Measurements from ENCODE around the gene IGDCC3. TPM values are rescaled to one million over a fixed set of nuclear protein-coding genes. Genes with fewer than 3 reads are reported as not detected.

The IGDCC3 gene
- total and polyA plus RNA-seq, 2 donors from 2014 or later = 0.22 to 0.49 TPM

DNA sequence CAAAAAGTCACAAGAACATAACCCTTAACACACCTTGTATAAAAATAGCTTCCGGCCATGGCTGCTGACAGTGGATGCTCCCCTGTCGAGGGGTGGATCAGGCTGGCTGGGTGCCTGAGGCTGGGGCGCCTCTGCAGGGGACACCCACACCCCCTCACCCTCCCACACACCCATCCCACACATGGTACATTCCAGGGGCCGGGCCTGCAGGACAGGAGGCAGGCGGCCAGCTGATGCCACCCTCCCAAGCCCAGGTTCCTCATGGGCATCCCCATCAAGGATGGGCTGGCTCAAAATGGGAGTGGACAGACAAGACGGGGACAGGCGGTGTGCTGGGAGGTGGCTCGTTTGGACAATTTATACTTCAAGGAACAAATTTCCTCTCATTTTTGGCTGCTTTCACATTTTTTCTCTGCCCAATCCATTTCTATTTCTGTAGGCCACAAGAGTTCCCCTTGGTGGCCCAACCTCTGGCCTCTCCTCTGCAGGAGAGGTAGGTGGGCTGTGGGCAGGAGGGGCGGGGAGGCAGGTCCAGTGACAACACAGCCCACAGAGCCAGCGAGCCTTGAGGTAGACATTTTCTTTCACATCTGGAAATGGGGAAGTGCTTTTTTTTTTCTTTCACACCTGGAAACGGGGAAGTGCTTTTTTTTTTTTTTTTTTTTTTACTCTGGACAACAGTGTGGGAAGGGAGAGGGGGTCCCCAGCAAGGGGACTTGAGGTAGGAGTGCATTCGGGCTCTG, 50.0 kb downstream of the IGDCC3 start:
- Histone ChIP-seq H3K27ac (ENCODE audit: low read depth in 2 of 2, low read length in 2 of 2) (no peak overlapping the region), H3K9ac (ENCODE audit: low read length in 3 of 3) (no peak overlapping the region), H3K36me3 (ENCODE audit: control insufficient read depth in 2 of 3, insufficient read depth in 3 of 3, low read length in 3 of 3) (no peaks in the 10 kb centered on the region), H3K9me3 (ENCODE audit: control insufficient read depth in 2 of 3, insufficient read depth in 1 of 3, low read length in 3 of 3) (no peaks in the 10 kb centered on the region), H3K27me3 (ENCODE audit: control insufficient read depth, insufficient read depth, low read length) (no peaks in the 10 kb centered on the region), H3K4me3 (ENCODE audit: low read length in 3 of 3) (no peak overlapping the region), H3K4me1 (ENCODE audit: control insufficient read depth in 2 of 3, insufficient read depth in 2 of 3, low read depth in 1 of 3, low read length in 3 of 3) (peaks cover 0 to 5% (median 0%) of the 10 kb centered on the region in 3 donors)
- TF ChIP-seq, protein P1, sequence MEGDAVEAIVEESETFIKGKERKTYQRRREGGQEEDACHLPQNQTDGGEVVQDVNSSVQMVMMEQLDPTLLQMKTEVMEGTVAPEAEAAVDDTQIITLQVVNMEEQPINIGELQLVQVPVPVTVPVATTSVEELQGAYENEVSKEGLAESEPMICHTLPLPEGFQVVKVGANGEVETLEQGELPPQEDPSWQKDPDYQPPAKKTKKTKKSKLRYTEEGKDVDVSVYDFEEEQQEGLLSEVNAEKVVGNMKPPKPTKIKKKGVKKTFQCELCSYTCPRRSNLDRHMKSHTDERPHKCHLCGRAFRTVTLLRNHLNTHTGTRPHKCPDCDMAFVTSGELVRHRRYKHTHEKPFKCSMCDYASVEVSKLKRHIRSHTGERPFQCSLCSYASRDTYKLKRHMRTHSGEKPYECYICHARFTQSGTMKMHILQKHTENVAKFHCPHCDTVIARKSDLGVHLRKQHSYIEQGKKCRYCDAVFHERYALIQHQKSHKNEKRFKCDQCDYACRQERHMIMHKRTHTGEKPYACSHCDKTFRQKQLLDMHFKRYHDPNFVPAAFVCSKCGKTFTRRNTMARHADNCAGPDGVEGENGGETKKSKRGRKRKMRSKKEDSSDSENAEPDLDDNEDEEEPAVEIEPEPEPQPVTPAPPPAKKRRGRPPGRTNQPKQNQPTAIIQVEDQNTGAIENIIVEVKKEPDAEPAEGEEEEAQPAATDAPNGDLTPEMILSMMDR (IDR thresholded peaks at IDR 0.05; ENCODE audit: borderline replicate concordance, extremely low read depth, insufficient read depth) = no peak
- FAIRE-seq (no peak), DNase-seq (peak in 3 of 5 donors; percentile 51 to 59 (median 51))
- intact Hi-C loops (cut with DNase I) = no loop called here

DNA sequence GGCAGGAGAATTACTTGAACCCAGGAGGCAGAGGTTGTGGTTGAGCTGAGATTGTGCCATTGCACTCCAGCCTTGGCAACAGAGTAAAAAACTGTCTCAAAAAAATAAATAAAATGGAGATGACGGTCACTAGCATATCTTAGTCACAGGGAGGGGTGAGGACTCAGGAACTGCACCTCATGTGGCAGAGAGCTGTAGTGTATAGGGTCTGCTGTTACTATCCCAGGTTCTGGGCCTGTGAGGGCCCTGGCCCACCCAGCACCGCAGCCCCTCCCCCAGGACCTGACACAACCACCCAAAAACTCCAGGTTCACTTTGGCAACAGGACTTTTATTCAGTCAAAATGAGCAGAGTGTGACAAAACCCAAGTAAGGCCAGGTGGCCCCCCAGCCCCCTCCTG, 51.0 kb downstream of the IGDCC3 start:
- FAIRE-seq (no peak), DNase-seq (no peak)
- H3K9me3 ChIP-seq (ENCODE audit: control insufficient read depth in 2 of 3, insufficient read depth in 1 of 3, low read length in 3 of 3) = no peaks in the 10 kb centered on the region
- no peak overlapping the region for H3K4me3 ChIP-seq (ENCODE audit: low read length in 3 of 3)
- intact Hi-C loops (cut with DNase I) = no loop called here
- no peaks in the 10 kb centered on the region for H3K36me3 ChIP-seq (ENCODE audit: control insufficient read depth in 2 of 3, insufficient read depth in 3 of 3, low read length in 3 of 3)
- no peak overlapping the region for H3K9ac ChIP-seq (ENCODE audit: low read length in 3 of 3)
- H3K27me3 ChIP-seq (ENCODE audit: control insufficient read depth, insufficient read depth, low read length) = no peaks in the 10 kb centered on the region
- H3K4me1 ChIP-seq (ENCODE audit: control insufficient read depth in 2 of 3, insufficient read depth in 2 of 3, low read depth in 1 of 3, low read length in 3 of 3) = peaks cover 0 to 5% (median 0%) of the 10 kb centered on the region in 3 donors
- TF ChIP-seq, protein P1 (IDR thresholded peaks at IDR 0.05; ENCODE audit: borderline replicate concordance, extremely low read depth, insufficient read depth) = no peak
- H3K27ac ChIP-seq (ENCODE audit: low read depth in 2 of 2, low read length in 2 of 2) = no peak overlapping the region

DNA sequence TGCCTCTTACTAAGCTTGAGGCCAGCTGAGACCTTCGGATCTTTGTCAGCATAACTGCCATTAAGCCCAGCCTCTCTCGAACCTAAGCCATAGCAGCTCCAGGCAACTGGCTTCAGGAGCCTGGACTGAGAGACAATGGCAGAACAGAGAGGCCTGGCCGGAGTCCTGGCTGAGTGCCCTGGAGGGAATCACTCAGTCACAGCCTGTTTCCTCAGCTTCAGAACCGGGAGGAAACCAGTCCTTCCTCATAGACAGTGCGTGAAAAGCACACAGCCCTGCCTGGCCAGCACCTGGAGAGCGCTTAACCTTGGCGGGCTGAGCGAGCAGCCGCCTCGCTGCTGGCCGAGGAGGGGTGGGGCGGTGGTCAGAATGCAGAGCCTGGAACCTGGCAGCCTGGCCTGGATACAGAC, 51.7 kb downstream of the IGDCC3 start:
- H3K9me3 ChIP-seq (ENCODE audit: control insufficient read depth in 2 of 3, insufficient read depth in 1 of 3, low read length in 3 of 3) = no peaks in the 10 kb centered on the region
- no peak overlapping the region for H3K9ac ChIP-seq (ENCODE audit: low read length in 3 of 3)
- TF ChIP-seq, protein P1 (IDR thresholded peaks at IDR 0.05; ENCODE audit: borderline replicate concordance, extremely low read depth, insufficient read depth) = no peak
- intact Hi-C loops (cut with DNase I) = no loop called here
- H3K27ac ChIP-seq (ENCODE audit: low read depth in 2 of 2, low read length in 2 of 2) = no peak overlapping the region
- no peaks in the 10 kb centered on the region for H3K36me3 ChIP-seq (ENCODE audit: control insufficient read depth in 2 of 3, insufficient read depth in 3 of 3, low read length in 3 of 3)
- FAIRE-seq (no peak), DNase-seq (peak in 4 of 5 donors; percentile 55 to 72 (median 60))
- H3K4me1 ChIP-seq (ENCODE audit: control insufficient read depth in 2 of 3, insufficient read depth in 2 of 3, low read depth in 1 of 3, low read length in 3 of 3) = peaks cover 0 to 5% (median 0%) of the 10 kb centered on the region in 3 donors
- H3K4me3 ChIP-seq (ENCODE audit: low read length in 3 of 3) = no peak overlapping the region
- no peaks in the 10 kb centered on the region for H3K27me3 ChIP-seq (ENCODE audit: control insufficient read depth, insufficient read depth, low read length)
